Hepatic stellate cell (primary cell): ENCODE measurements around the gene OSTC.

Experiments used
- DNase-seq: peaks from one replicate; pipeline ENCODE4 v3.0.0; 2011; ENCODE audit warnings: low spot score

OSTC gene

GRCh38 chr4:108650212-108651013 is at the start of gene OSTC:
Gene OSTC, plus strand, starts transcription at chr4:108650599. Its CDS starts 57 bp downstream, at chr4:108650656.
- DNase-seq: peak; percentile 91

- no peak for DNase-seq
Observed at GRCh38 chr4:108601106-108601505, 49.3 kb upstream of the OSTC start.

GRCh38 chr4:108601532-108601931 is 48.9 kb upstream of the OSTC start:
- DNase-seq: no peak

- DNase-seq: no peak
Observed at GRCh38 chr4:108602163-108602562, 48.2 kb upstream of the OSTC start.

GRCh38 chr4:108607079-108607815 is 43.2 kb upstream of the OSTC start:
- DNase-seq: no peak

GRCh38 chr4:108611365-108611764 is 39.0 kb upstream of the OSTC start:
- peak; percentile 21 for DNase-seq

GRCh38 chr4:108612365-108612764 is 38.0 kb upstream of the OSTC start:
- DNase-seq: no peak

GRCh38 chr4:108619372-108620100 is 30.9 kb upstream of the OSTC start:
- DNase-seq: no peak

- DNase-seq: peak; percentile 83
Observed at GRCh38 chr4:108620101-108620932, 30.1 kb upstream of the OSTC start, which contains the start of gene RPL34. Gene RPL34, plus strand, starts transcription at chr4:108620576. Its CDS starts 1,384 bp downstream, at chr4:108621960.

- DNase-seq: no peak
Observed at GRCh38 chr4:108620933-108621905, 29.2 kb upstream of the OSTC start.

- no peak for DNase-seq
Observed at GRCh38 chr4:108622022-108622421, 28.4 kb upstream of the OSTC start.

- DNase-seq: no peak
Observed at GRCh38 chr4:108622828-108623227, 27.6 kb upstream of the OSTC start.

- no peak for DNase-seq
Observed at GRCh38 chr4:108624263-108625056, 25.9 kb upstream of the OSTC start.

GRCh38 chr4:108626056-108626455 is 24.3 kb upstream of the OSTC start:
- no peak for DNase-seq

GRCh38 chr4:108628411-108628810 is 22.0 kb upstream of the OSTC start:
- DNase-seq: no peak

GRCh38 chr4:108635070-108635655 is 15.2 kb upstream of the OSTC start:
- no peak for DNase-seq

GRCh38 chr4:108636246-108636645 is 14.2 kb upstream of the OSTC start:
- DNase-seq: no peak

GRCh38 chr4:108637856-108638255 is 12.5 kb upstream of the OSTC start:
- no peak for DNase-seq

GRCh38 chr4:108644237-108644636 is 6.2 kb upstream of the OSTC start:
- peak; percentile 29 for DNase-seq
